HG02642 (cell line): ENCODE data around the gene ST6GALNAC2.
"Not testable (repeated sequence)": the region's sequence is repeated elsewhere in the genome, so short reads cannot be mapped to it uniquely, and the experiment has no call there.

Experiments used
- ATAC-seq: cut with Tn5 transposase; IDR thresholded peaks from one replicate; pipeline ENCODE4 v1.9.1; 2021; ENCODE audit warnings: mild to moderate bottlenecking; ENCODE audit not compliant: unreplicated experiment, poor library complexity

Gene ST6GALNAC2

GRCh38 chr17:76585649-76586593 lies at the start of gene ST6GALNAC2:
Gene ST6GALNAC2 (minus strand): TSS chr17:76585860. CDS start chr17:76585808, 52 bp downstream.
- ATAC-seq, result no peak

- ATAC-seq, result no peak
These were observed 49.4 kb upstream of the ST6GALNAC2 start for GRCh38 chr17:76635039-76635438.

- no peak for ATAC-seq
These were observed 48.1 kb upstream of the ST6GALNAC2 start for GRCh38 chr17:76633628-76634328.

GRCh38 chr17:76631821-76632565 lies 46.3 kb upstream of the ST6GALNAC2 start:
- no peak for ATAC-seq

- no peak for ATAC-seq
These were observed 44.5 kb upstream of the ST6GALNAC2 start for GRCh38 chr17:76630151-76630550.

- no peak for ATAC-seq
These were observed 41.9 kb upstream of the ST6GALNAC2 start for GRCh38 chr17:76627510-76627909.

- ATAC-seq, result no peak
These were observed 40.8 kb upstream of the ST6GALNAC2 start for GRCh38 chr17:76626442-76626841.

- no peak for ATAC-seq
These were observed 39.8 kb upstream of the ST6GALNAC2 start for GRCh38 chr17:76625496-76625895.

- no peak for ATAC-seq
These were observed 37.8 kb upstream of the ST6GALNAC2 start for GRCh38 chr17:76623271-76624146.

- ATAC-seq, result no peak
These were observed 32.2 kb upstream of the ST6GALNAC2 start for GRCh38 chr17:76617838-76618237.

- ATAC-seq, result no peak
These were observed 29.4 kb upstream of the ST6GALNAC2 start for GRCh38 chr17:76614912-76615617.

GRCh38 chr17:76614064-76614759 lies 28.6 kb upstream of the ST6GALNAC2 start:
- not testable (repeated sequence) for ATAC-seq

- ATAC-seq, result no peak
These were observed 27.6 kb upstream of the ST6GALNAC2 start for GRCh38 chr17:76612977-76613851.

- no peak for ATAC-seq
These were observed 26.8 kb upstream of the ST6GALNAC2 start for GRCh38 chr17:76612465-76612864.

GRCh38 chr17:76611758-76612157 lies 26.1 kb upstream of the ST6GALNAC2 start:
- ATAC-seq, result no peak

- ATAC-seq, result not testable (repeated sequence)
These were observed 25.6 kb upstream of the ST6GALNAC2 start for GRCh38 chr17:76611080-76611749.

GRCh38 chr17:76606685-76607084 lies 21.0 kb upstream of the ST6GALNAC2 start:
- ATAC-seq, result not testable (repeated sequence)
